K562 (cell line): ENCODE measurements around the gene ATAD3B. TPM values are rescaled to one million over a fixed set of nuclear protein-coding genes. Genes with fewer than 3 reads are reported as not detected.
"Not testable (repeated sequence)": the region's sequence is repeated elsewhere in the genome, so short reads cannot be mapped to it uniquely, and the experiment has no call there.

Experiments used
- ATAC-seq: fragments of 200-7000 bp; cut with Tn5 transposase; 3 replicates; pipeline ENCODE4 v1.9.1; 2020; ENCODE audit warnings: moderate library complexity
- BruUV-seq: library from RNA; stranded (reverse); fragments of 400-500 nt; replicated peaks from 2 replicates; lab custom pipeline; 2021; lab: Mats Ljungman, UMichigan
- CTCF ChIA-PET: fragments of 300-600 bp; formaldehyde crosslinking; extraction: SDS; loops from one replicate; lab custom pipeline; 2021; ENCODE audit warnings: low intra/inter-chr PET ratio; lab: Yijun Ruan, JAX
- POLR2A ChIA-PET: fragments of 300-600, 350-650 bp; sonication (Branson Sonifier 250); formaldehyde crosslinking; extraction: SDS; loops from one replicate; lab custom pipeline; 2021; ENCODE audit warnings: antibody characterized with exemption, inconsistent platforms; lab: Yijun Ruan, JAX
- DNase-seq, 4 experiments: peaks; one replicate each; pipeline versions ENCODE4 v3.0.0 to v3.0.0-alpha.2; 2011 to 2018; ENCODE audit warnings: low spot score in 3 of 4, mixed read lengths in 3 of 4; ENCODE audit errors: extremely low read depth in 1 of 4
- FAIRE-seq: peaks from 2 replicates; lab custom pipeline; 2011; peaks lifted over from hg19 to GRCh38; lab: Jason Lieb, UNC
- H2AFZ ChIP-seq: 2 replicates; pipeline ENCODE4 v1.6.0; 2011; ENCODE audit warnings: low read depth, low read length, control low read depth, inconsistent platforms
- H3K27ac ChIP-seq: fragments of 200-600 bp; 3 replicates; pipeline ENCODE4 v1.8.0; 2011; ENCODE audit warnings: low read depth, mild to moderate bottlenecking, control low read depth, inconsistent platforms, low read length, moderate library complexity, mixed read lengths; ENCODE audit errors: extremely low read depth
- H3K27me3 ChIP-seq, 2 experiments: fragments of 300-600 bp in 1 of 2; 2 replicates in 1 of 2; 3 replicates in 1 of 2; pipeline versions ENCODE4 v1.6.0 to v1.8.0; 2011; ENCODE audit warnings: inconsistent platforms in 2 of 2, low read length in 2 of 2, mild to moderate bottlenecking in 1 of 2, mixed read lengths in 1 of 2, moderate library complexity in 1 of 2; ENCODE audit not compliant: control insufficient read depth in 2 of 2, insufficient read depth in 2 of 2
- H3K36me3 ChIP-seq: fragments of 300-600 bp; 3 replicates; pipeline ENCODE4 v1.8.0; 2011; ENCODE audit warnings: mild to moderate bottlenecking, low read length, inconsistent platforms; ENCODE audit not compliant: control insufficient read depth, insufficient read depth
- H3K4me1 ChIP-seq, 2 experiments: fragments of 200-600 bp in 1 of 2; replicated peaks in 1 of 2; 2 replicates in 1 of 2; 3 replicates in 1 of 2; pipeline versions ENCODE4 v1.5.1 to v1.8.0; 2011; ENCODE audit warnings: inconsistent platforms in 2 of 2, low read length in 2 of 2, mild to moderate bottlenecking in 1 of 2, mixed read lengths in 1 of 2, moderate library complexity in 1 of 2; ENCODE audit not compliant: control insufficient read depth in 2 of 2, insufficient read depth in 2 of 2
- H3K4me2 ChIP-seq: 2 replicates; pipeline ENCODE4 v1.6.1; 2011; ENCODE audit warnings: low read length, control low read depth, inconsistent platforms, mixed read lengths; ENCODE audit not compliant: insufficient read depth
- H3K4me3 ChIP-seq: fragments of 200-600 bp; sonication (generic), shearing (Covaris generic); 2 replicates; pipeline ENCODE4 v1.5.1; 2016; ENCODE audit warnings: control low read depth, inconsistent platforms
- H3K79me2 ChIP-seq: fragments of 200-600 bp; 3 replicates; pipeline ENCODE4 v1.8.0; 2011; ENCODE audit warnings: low read length, inconsistent platforms; ENCODE audit not compliant: control insufficient read depth, insufficient read depth
- H3K9ac ChIP-seq, 2 experiments: 2 replicates each; pipeline versions ENCODE4 v1.6.0 to v1.6.1; 2011; ENCODE audit warnings: low read depth in 2 of 2, low read length in 2 of 2, control low read depth in 1 of 2, inconsistent platforms in 1 of 2, mild to moderate bottlenecking in 1 of 2, mixed read lengths in 1 of 2; ENCODE audit not compliant: insufficient read depth in 1 of 2
- H3K9me1 ChIP-seq: one replicate; pipeline ENCODE4 v1.6.0; 2011; ENCODE audit warnings: inconsistent platforms, mild to moderate bottlenecking, low read length, moderate library complexity; ENCODE audit not compliant: control insufficient read depth, insufficient read depth
- H3K9me3 ChIP-seq: replicated peaks from 2 replicates; pipeline ENCODE4 v1.5.1; 2011; ENCODE audit warnings: low read depth, low read length, inconsistent platforms; ENCODE audit not compliant: control insufficient read depth, insufficient read depth
- H4K20me1 ChIP-seq: replicated peaks from 2 replicates; pipeline ENCODE4 v1.6.1; 2011; ENCODE audit warnings: low read length, inconsistent platforms, mixed read lengths; ENCODE audit not compliant: control insufficient read depth, insufficient read depth
- POLR2G ChIP-seq: fragments of 200-400 bp; formaldehyde crosslinking; IDR thresholded peaks from 2 replicates; pipeline ENCODE4 v1.6.1; 2017; ENCODE audit warnings: low read depth, mild to moderate bottlenecking, antibody characterized with exemption, low read length, moderate library complexity
- ZBTB33 ChIP-seq: sonication (generic); formaldehyde crosslinking; IDR thresholded peaks from 2 replicates; pipeline ENCODE4 v1.8.1; 2023; ENCODE audit warnings: mild to moderate bottlenecking, missing genetic modification reagents
- WGBS: fragments of 100-300 bp; shearing (Covaris generic); methylation state at CpG from one replicate; pipeline ENCODE4 v1.1.6; 2016; ENCODE audit warnings: low coverage, mixed read lengths; ENCODE audit not compliant: insufficient coverage; ENCODE audit errors: missing lambda C conversion rate; 5-methylcytosine and 5-hydroxymethylcytosine counted together
- in situ Hi-C: fragments of 300-500 bp; cut with MboI; formaldehyde crosslinking; loops from 4 replicates; pipeline ENCODE4 v1.15.0; 2018; ENCODE audit warnings: inconsistent platforms, mixed read lengths
- intact Hi-C: fragments of 100-400 bp; cut with micrococcal nuclease; formaldehyde crosslinking; loops from 2 replicates; pipeline ENCODE4 v1.14.2; 2022
- polyA plus RNA-seq, 8 experiments: library from polyadenylated mRNA; depleted of rRNA in 4 of 8; stranded (reverse) in 5 of 8; unstranded in 3 of 8; fragments of >200 nt; fragmentation: Nextera tagmentation in 2 of 8; fragmentation: Illumina TruSeq in 1 of 8; extraction: Ambion mirVana in 2 of 8; extraction: Trizol in 1 of 8; gene quantifications; 2 replicates each; pipeline versions ENCODE4 v1.2.1 to v1.2.3, GENCODE V29; 2011 to 2014; ENCODE audit warnings: inconsistent platforms in 1 of 8, missing spikeins in 1 of 8
- total RNA-seq, 7 experiments: library from RNA; depleted of rRNA in 6 of 7; stranded (reverse); fragments of >200 nt in 6 of 7; fragmentation: Illumina TruSeq in 2 of 7; extraction: Trizol in 2 of 7; gene quantifications; 2 replicates each; pipeline versions ENCODE4 v1.2.1 to v1.2.3, GENCODE V29; 2011 to 2021; ENCODE audit warnings: low replicate concordance in 1 of 7

ATAD3B gene
- total and polyA plus RNA-seq, 9 of the 15 experiments (the other 6 are each of a cell fraction or from before 2014, with no cell fraction given) = 0.07 to 113 (median 27.7) TPM

GRCh38 chr1:1522536-1522935, 51.0 kb downstream of the ATAD3B start:
- H2AFZ ChIP-seq, H3K27ac ChIP-seq, H3K4me1 ChIP-seq, H4K20me1 ChIP-seq, H3K4me3 ChIP-seq, H3K9me3 ChIP-seq, H3K9me1 ChIP-seq, H3K27me3 ChIP-seq, DNase-seq, FAIRE-seq, ATAC-seq, intact Hi-C loops, H3K79me2 ChIP-seq, in situ Hi-C loops, CTCF ChIA-PET, H3K4me2 ChIP-seq, H3K9ac ChIP-seq, BruUV-seq, POLR2A ChIA-PET: not testable (repeated sequence)
- TF ChIP-seq POLR2G = peak; percentile 17
- 0 out of 2 replicates have a peak, but pooled peaks have one; percentile 31 for TF ChIP-seq ZBTB33
- 96% methylated on average over 17 of the region's 30 CpGs for WGBS
- H3K36me3 ChIP-seq = peaks cover 73% of the 10 kb centered on the region

GRCh38 chr1:1523226-1523625, 51.7 kb downstream of the ATAD3B start:
- H3K9me3 ChIP-seq, POLR2A ChIA-PET, CTCF ChIA-PET, H3K27me3 ChIP-seq, H3K9ac ChIP-seq, H2AFZ ChIP-seq, H3K27ac ChIP-seq, in situ Hi-C loops, BruUV-seq, H3K79me2 ChIP-seq, H3K4me3 ChIP-seq, ATAC-seq, FAIRE-seq, intact Hi-C loops, H3K9me1 ChIP-seq, H3K4me2 ChIP-seq, H3K4me1 ChIP-seq, H4K20me1 ChIP-seq, DNase-seq: not testable (repeated sequence)
- H3K36me3 ChIP-seq = peaks cover 73% of the 10 kb centered on the region
- 97% methylated on average over 18 of the region's 31 CpGs for WGBS
